Measurements from ENCODE around the gene MBD6. TPM values are rescaled to one million over a fixed set of nuclear protein-coding genes. Genes with fewer than 3 reads are reported as not detected.

MBD6 gene
- total and polyA plus RNA-seq, 2 donors from 2014 or later, result 38.4 to 118 TPM

- FAIRE-seq (no peak), DNase-seq (no peak)
- Histone ChIP-seq H3K9me3 (ENCODE audit: control insufficient read depth in 2 of 3, insufficient read depth in 1 of 3, low read length in 3 of 3) (no peaks in the 10 kb centered on the region), H3K4me3 (ENCODE audit: low read length in 3 of 3) (no peak overlapping the region), H3K27ac (ENCODE audit: low read depth in 2 of 2, low read length in 2 of 2) (no peak overlapping the region), H3K4me1 (ENCODE audit: control insufficient read depth in 2 of 3, insufficient read depth in 2 of 3, low read depth in 1 of 3, low read length in 3 of 3) (peaks cover 4 to 12% (median 6%) of the 10 kb centered on the region in 3 donors), H3K36me3 (ENCODE audit: control insufficient read depth in 2 of 3, insufficient read depth in 3 of 3, low read length in 3 of 3) (peaks cover 19 to 56% (median 45%) of the 10 kb centered on the region in 3 donors), H3K9ac (ENCODE audit: low read length in 3 of 3) (no peak overlapping the region), H3K27me3 (ENCODE audit: control insufficient read depth, insufficient read depth, low read length) (no peaks in the 10 kb centered on the region)
- intact Hi-C loops (cut with DNase I), result no loop called here
- TF ChIP-seq CTCF (IDR thresholded peaks at IDR 0.05; ENCODE audit: borderline replicate concordance, extremely low read depth, insufficient read depth), result no peak
Measured at GRCh38 chr12:57514720-57515407, 7.8 kb upstream of the MBD6 start.

GRCh38 chr12:57515408-57515933 lies 7.2 kb upstream of the MBD6 start:
- H3K27ac ChIP-seq (ENCODE audit: low read depth in 2 of 2, low read length in 2 of 2), result no peak overlapping the region
- H3K36me3 ChIP-seq (ENCODE audit: control insufficient read depth in 2 of 3, insufficient read depth in 3 of 3, low read length in 3 of 3), result peaks cover 19 to 56% (median 45%) of the 10 kb centered on the region in 3 donors

GRCh38 chr12:57515934-57516541 lies 6.6 kb upstream of the MBD6 start:
- H3K36me3 ChIP-seq (ENCODE audit: control insufficient read depth in 2 of 3, insufficient read depth in 3 of 3, low read length in 3 of 3), result peaks cover 19 to 56% (median 45%) of the 10 kb centered on the region in 3 donors
- intact Hi-C loops (cut with DNase I), result no loop called here
- H3K9ac ChIP-seq (ENCODE audit: low read length in 3 of 3), result no peak overlapping the region
- H3K9me3 ChIP-seq (ENCODE audit: control insufficient read depth in 2 of 3, insufficient read depth in 1 of 3, low read length in 3 of 3), result no peaks in the 10 kb centered on the region
- FAIRE-seq (no peak), DNase-seq (no peak)
- H3K4me3 ChIP-seq (ENCODE audit: low read length in 3 of 3), result no peak overlapping the region
- no peak overlapping the region for H3K27ac ChIP-seq (ENCODE audit: low read depth in 2 of 2, low read length in 2 of 2)
- no peaks in the 10 kb centered on the region for H3K27me3 ChIP-seq (ENCODE audit: control insufficient read depth, insufficient read depth, low read length)
- peaks cover 4 to 12% (median 9%) of the 10 kb centered on the region in 3 donors for H3K4me1 ChIP-seq (ENCODE audit: control insufficient read depth in 2 of 3, insufficient read depth in 2 of 3, low read depth in 1 of 3, low read length in 3 of 3)
- no peak for TF ChIP-seq CTCF (IDR thresholded peaks at IDR 0.05; ENCODE audit: borderline replicate concordance, extremely low read depth, insufficient read depth)

More at GRCh38 chr12:57515408-57515933, 7.2 kb upstream of the MBD6 start:
- DNase-seq, result no peak
- TF ChIP-seq CTCF (IDR thresholded peaks at IDR 0.05; ENCODE audit: borderline replicate concordance, extremely low read depth, insufficient read depth), result no peak
- Histone ChIP-seq H3K9ac (ENCODE audit: low read length in 3 of 3) (no peak overlapping the region), H3K9me3 (ENCODE audit: control insufficient read depth in 2 of 3, insufficient read depth in 1 of 3, low read length in 3 of 3) (no peaks in the 10 kb centered on the region), H3K4me3 (ENCODE audit: low read length in 3 of 3) (no peak overlapping the region), H3K4me1 (ENCODE audit: control insufficient read depth in 2 of 3, insufficient read depth in 2 of 3, low read depth in 1 of 3, low read length in 3 of 3) (peaks cover 4 to 12% (median 6%) of the 10 kb centered on the region in 3 donors), H3K27me3 (ENCODE audit: control insufficient read depth, insufficient read depth, low read length) (no peaks in the 10 kb centered on the region)
- intact Hi-C loops (cut with DNase I), result no loop called here
- FAIRE-seq, result no peak
